Stimulated activated CD4-positive, alpha-beta T cell treated with anti-CD3 and anti-CD28 coated beads, Interleukin-4, amount 100 ng/mL, for 1 hour (primary cell): Measurements from ENCODE around the gene KRT7.

Source experiments
- DNase-seq: peaks from one replicate; pipeline ENCODE4 v3.0.0-alpha.2; 2020

The KRT7 gene

DNA sequence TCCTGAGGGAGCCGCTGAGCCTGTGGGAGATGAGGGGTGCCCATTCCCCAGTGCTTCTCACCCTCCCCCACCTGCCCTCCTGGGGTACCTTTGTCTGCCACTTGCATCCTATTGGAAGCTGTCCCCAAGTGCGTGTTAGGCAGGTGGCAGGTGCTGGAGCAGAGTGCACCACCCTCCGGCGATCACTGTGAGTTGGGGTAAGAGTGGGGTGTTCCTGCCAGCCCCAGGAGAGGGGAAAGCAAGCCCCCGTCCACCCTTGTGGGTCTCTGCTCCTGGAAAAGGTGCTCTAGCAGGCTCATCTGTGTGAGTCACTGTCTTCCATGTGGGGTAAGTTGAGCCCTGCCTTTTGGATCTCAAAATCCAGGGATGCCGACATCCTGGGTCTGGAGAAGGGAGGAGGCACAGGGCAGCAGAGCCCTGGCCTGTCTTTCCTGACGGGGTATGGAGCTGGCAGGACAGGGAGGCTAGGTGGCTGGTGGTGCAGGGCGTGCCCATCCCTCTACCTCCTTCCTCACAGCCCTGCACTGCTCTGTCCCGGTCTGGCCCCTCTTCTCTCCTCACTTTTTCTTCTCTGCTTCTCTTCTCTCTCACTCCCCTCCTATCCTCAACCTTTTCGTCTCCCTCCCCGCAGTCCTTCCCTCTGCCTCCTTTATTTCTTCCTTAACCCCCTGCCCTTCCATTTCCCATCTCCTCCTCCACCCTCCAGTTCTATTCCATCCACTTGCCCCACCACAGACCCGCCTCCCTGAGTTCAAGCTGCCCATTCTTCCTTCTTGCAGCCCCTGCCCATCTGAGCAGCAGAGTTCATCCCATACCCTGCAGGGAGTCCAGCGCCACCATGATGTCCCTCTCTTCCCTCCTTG lies 20.1 kb upstream of the KRT7 start:
- no peak for DNase-seq

DNA sequence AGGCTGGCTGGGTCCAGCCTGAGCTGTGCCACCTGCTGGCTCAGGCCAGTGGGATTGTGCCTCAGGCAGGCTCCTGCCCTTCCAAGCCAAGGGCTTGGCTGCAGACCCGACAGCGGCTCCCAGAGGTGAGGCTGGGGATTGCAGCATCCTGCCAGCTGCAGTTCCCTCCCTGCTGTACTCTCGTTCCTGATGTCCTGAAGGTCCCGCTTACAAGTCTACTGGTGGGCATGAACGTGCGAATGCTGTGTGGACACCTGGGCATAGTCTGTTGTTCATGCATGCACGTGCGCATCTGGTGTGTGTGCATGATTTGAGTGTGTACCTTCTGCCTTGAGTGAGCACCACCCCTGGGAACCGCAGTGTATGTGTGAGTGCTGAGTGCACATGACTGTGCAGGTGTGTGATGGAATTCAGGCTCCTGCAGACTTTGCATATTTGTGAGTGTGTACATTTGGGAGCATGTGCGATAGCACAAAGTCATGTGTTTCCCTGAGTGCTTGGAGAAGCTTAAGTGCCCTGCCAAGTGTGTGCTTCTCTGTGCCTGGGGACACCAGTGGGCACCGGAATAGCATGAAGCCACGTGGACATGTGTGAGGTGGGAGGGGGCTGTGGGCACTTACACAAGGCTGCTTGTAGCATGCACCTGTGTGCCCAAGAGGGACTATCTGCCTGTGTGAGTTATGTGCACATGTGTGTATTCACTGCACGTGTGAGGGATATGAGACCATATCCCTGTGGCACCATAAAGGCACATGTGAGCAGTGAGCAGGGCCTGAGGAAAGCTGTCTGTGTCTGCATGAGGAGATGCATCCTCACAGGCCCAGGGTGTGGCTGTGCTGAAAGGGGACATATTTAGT lies 19.3 kb upstream of the KRT7 start:
- peak; percentile 58 for DNase-seq

DNA sequence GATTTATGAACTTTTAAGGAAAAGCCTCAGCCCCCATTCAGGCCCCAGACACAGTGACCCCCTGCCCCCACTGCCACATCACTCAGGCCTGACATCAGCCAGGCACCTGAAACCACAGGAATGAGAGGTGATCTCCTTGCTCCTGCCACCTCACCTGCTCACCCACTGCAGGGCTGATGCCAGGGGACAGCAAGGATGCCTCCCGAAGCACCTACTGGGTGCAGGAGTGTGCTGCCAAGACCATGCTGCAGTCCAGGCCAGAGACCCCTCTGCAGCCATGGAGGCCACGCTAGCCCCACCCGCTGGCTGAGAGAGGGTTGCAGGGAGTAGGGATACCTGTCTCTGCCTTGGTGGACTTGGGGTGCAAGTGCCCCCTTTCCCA lies 18.6 kb upstream of the KRT7 start:
- DNase-seq, result no peak

DNA sequence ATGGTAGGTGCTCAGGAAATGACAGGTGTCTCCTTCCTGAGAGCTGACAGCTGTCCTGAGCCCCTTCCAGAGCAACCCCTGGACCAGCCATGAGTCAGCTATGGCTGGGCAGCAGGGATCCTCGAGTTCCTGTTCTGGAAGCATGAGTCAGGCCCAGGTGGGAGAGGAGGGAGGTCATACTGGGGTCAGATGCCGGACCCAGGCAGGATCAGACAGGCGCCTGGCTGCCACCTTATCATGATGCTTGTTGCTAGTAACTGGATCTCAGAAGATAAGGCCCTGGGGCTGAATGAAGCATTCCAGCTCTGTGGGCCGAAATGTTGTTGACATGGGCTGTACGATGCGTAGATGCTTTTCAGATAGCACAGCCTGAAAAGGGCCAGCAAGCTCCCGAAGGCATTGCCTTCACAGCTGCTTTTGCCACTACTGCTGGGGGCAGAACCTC lies 17.4 kb upstream of the KRT7 start:
- no peak for DNase-seq

DNA sequence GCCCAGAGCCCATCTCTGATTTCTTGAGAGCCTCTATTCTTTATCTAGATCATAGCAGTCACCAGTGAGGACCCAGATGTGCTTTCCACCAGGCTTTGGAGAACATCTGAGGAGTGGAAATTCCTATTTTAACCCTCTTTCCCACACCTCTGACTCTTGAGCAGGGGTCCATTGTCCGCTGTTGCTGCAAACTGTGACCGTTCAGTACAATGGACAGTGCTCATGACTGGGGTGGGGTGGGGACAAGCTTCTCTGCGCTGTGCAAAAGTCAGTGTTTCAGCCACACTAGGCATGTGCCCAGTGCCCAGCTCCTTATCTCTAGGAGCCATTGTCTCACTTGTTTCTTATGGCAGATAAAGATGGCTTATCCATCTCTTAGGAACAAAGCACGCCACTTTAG lies 16.9 kb upstream of the KRT7 start:
- no peak for DNase-seq

DNA sequence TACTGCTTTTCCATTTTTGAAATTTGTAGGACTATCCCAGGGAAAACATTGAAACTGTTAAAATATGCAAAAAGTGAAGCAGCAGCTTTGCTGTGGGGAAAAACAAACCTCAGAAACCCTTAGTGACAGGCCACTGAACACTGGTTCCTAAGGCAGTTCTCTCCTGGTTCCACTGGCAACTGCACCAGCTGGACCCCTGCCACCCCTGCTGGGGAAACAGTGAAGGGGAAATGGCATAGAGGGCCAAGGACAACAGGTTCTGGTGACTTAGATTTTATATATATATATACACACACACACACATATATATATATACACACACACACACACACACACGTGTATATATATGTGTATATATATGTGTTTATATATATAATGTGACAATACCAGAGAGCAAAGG lies 16.2 kb upstream of the KRT7 start:
- DNase-seq, result no peak

DNA sequence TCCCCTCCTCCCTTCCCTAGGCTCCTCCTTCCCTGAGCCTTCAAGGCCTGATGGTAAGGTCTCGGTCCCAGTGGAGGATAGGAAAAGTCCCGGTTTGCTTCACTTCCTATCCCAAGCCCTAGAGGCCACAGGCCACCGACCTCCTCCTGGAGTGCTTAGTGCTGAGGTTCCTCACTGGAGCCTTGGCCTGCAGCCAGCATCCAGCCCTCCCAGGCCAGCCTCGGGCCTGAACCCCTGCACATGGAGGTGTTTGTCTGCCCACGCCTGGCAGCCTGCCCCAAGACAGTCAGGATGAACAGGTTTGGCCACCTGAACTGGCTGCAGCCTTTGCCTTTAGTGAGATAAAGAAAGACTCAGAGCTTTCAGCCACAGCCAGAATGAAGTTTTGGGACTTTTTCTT lies 15.8 kb upstream of the KRT7 start:
- DNase-seq, result no peak

DNA sequence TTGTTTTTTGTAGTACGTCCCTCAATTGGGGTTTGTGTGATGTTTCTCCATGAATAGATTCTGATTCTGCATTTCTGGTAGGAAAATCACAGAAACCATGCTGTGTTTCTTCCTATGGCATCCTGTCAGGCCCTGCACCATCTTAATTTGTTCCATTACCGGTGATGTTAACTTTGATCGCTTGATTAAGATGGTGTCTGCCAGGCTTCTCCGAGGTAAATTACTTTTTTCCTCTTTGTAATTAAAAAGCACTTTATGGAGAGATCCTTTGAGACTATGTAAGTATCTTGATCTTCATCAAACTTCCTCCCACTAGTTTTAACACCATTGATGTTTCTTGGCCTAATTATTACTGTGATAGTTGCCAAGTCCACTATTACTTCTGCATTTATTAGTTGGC lies 15.0 kb upstream of the KRT7 start:
- no peak for DNase-seq

DNA sequence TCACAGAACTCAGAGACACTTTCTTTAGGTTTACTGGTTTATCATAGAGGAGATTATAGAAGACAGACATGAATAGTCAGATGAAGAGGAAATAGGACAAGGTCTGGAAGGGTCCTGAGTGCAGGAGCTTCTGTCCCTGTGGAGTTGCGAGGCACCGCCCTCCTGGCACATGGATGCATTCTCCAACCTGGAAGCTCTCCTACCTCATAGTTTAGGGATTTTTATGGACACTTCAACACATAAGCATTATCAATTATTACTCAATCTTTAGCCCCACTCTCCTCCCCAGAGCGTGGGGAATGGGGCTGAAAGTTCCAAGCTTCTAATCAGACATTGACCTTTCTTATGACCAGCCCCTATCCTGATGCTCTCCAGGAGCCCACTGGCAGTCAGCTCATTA lies 12.6 kb upstream of the KRT7 start:
- no peak for DNase-seq

DNA sequence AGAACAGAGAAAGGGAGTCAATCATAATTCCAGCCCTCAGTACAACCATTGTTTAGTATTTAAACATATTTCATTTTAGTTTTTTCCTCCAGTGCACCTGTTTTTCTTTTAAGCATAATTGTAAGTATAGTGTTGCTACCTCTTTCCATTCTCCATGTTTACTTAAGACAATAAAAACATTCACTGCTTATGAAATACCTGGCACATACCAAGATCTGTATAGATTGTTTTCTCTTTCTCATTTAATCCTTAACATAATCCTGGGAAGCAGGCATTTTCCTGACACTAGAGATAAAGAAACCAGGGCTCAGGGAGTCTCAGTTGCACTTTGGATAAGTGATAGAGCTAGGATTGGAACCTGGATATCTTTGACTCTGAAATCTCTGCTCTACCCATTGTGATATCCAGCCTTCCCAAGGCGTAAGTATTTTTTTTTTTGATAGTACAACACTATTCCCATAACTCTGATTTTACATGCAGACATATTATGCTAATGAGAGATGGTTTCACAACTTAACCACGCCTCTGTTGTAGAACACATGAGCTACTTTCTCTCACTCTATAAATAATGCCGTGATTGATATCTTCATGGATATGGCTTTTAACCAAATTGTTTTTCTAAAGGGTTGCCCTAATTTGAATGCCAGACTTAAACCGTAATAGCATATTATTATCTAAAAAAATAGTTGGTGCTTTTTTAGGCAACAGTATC lies 11.8 kb upstream of the KRT7 start:
- no peak for DNase-seq

DNA sequence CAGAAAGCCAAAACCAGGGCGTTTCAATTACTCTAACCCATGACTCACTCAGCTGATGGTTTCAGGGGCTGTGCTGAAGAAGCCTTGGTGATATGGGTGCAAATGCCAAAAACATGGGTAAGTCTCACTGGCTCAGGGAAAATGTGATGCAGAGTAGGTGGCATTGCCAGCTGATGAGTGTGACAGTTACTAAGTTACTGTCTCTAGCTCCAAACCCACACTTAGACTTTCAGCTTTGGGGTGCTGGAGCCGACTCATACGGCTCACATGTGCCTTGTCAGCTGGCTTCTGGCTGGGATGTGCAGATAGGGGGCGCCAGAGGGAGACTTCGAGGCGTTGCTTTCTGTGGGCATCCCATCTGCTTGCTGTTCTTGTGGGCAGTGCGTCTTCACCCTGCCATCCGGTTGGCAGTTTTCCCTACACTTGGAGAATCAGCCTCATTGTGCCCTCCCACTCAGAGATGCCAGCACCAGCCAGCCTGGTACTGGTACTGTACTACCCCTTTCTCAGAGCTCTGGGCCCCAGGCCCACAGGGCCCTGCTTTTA lies 11.1 kb upstream of the KRT7 start:
- peak; percentile 74 for DNase-seq

DNA sequence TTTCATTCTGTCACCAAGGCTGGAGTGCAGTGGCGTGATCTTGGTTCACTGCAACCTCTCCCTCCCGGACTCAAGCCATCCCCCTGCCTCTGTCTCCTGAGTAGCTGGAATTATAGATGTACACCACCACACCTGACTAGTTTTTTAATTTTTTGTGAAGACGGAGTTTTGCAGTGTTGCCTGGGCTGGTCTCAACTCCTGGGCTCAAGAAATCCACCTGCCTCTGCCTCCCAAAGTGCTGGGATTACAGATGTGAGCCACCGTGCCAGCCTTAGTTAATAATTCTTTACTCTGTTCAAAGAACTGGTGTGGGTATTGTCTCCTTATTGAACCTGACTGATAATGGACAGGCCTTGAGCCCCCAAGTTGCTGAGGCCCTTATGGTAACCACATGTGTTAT lies 10.4 kb upstream of the KRT7 start:
- no peak for DNase-seq

DNA sequence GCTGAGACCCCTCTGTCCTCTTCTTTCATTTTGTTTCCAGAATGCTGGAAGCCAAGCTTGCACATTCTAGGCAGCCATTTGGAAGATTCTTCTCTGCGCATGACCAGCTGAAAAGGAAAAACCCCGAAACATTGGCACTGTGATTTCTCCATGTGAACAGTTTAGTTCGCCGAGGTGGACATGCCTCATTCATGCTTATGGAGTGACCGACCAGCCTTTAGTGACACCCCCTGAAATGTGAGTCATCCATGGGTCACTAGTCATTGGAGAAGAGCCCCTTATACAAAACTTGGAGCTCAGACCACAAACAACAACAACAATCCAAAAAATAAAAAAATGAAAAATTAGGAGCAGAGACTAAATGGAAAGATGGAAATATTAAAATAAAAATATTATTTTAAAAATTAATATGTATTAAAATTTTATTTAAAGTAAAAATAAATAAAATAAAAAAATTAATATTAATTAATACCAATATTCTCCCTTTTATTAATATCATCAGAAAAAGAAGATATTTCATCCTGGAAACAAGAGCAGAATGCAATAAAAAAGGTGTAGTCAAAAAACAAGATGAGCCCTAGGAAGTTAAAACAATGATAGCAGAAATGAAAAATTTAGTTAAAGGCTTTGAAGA lies 9.5 kb upstream of the KRT7 start:
- no peak for DNase-seq

DNA sequence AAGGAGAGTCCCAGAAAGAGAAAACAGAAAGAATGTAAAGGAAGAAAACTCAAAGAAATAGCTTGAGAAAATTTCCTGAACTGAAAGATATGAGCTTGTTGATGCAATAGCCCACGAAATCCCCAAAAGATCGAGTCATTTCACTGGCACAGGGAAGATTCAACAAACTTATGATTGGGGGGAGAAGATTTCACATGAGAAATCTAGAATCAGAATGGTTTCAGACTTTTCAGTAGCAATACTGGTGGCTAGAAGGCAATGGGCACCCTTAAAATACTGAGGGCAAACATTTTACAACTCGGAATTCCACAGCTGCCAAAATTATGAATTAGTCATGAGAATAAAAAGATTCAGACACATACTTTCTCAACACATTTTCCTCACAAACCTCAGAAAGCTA lies 8.9 kb upstream of the KRT7 start:
- DNase-seq, result no peak

DNA sequence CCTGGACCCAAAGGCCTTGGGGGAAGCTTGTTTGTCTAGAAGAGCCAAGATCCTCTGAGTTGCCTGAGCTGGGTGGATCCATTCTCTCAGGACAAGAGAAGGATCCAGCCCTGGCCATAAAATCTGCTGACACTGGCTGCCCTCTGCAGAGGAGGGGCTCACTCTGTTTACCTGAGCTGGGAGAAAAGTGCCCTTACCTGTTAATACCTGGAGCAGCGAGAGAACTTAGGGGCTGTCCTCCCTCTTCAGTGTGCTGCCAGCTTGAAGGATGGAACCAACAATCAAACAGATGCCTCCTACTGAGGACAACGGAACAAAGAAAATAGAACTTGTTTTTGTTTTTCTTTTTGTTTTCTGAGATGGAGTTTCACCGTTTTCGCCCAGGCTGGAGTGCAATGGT lies 7.3 kb upstream of the KRT7 start:
- no peak for DNase-seq

DNA sequence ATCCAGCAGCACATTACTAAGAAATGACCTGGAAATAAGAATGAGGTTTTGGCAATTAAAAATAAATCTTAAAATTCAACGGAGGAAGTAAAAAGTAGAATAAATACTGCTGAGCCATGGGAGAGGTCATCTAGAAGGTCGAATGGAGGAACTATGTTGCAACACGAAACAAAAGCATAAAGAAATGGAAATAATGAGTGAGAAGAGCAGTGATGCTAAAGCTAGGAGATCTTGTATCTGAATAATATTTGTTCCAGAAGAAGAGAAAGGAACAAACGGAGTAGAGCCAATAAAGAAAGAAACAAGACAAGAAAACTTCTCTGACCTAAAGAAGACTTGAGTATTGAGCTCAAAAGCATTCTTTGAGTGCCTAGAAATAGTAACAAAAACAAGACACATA lies 6.6 kb upstream of the KRT7 start:
- no peak for DNase-seq

DNA sequence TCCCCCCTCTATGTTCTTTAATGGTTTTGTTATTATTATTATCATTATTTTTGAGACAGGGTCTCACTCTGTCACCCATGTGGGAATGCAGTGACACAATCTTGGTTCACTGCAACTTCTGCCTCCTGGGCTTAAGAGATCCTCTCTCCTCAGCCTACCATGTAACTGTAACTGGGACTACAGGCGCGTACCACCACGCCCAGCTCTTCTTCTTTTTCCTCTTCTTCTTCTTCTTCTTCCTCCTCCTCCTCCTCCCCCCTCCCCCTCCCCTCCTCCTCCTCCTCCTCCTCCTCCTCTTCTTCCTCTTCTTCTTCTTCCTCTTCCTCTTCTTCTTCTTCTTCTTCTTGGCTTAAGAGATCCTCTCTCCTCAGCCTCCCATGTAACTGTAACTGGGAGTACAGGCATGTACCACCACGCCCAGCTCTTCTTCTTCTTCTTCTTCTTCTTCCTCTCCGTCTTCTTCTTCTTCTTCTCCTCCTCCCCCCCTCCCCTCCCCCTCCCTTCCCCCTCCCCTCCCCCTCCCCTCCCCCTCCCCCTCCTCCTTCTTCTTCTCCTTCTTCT lies 5.4 kb upstream of the KRT7 start:
- DNase-seq, result no peak

DNA sequence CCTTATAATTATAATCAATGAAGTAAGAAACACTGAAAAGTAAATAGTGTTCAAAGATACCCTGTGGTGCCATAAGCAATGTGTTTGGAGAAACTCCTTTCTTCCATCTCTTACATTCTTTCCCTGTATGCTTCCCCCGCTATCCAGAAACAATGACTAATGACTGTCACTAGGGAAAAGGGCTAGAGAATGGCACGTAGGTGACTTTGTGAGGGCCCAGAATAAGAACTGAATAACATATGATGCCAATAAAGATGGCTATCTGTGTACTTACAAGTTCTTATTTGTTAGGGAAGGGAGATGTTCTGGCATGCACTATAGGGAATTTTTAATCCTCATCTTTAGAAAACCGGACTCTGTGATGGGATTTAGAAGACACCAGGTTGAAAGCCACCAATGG lies 4.7 kb upstream of the KRT7 start:
- DNase-seq, result no peak

DNA sequence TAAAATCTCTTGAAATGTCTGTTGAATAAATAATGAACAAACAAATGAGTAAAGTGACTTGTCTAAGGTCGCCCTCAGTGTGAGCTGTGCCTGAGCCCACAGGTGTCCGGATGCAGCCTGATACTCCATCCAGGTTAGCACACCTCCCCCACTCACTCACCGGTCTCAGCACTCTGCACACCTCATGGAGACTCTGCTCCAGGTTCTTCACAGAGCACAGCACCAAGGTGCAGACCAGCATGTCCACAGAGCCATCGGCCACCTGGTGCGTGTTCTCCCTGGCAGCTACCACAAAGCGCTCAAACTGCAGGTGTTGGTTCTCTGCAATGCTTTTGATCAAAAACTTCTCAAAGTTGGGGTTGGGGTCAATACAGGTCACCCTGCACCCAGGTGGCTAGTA lies 4.1 kb upstream of the KRT7 start:
- DNase-seq, result no peak

DNA sequence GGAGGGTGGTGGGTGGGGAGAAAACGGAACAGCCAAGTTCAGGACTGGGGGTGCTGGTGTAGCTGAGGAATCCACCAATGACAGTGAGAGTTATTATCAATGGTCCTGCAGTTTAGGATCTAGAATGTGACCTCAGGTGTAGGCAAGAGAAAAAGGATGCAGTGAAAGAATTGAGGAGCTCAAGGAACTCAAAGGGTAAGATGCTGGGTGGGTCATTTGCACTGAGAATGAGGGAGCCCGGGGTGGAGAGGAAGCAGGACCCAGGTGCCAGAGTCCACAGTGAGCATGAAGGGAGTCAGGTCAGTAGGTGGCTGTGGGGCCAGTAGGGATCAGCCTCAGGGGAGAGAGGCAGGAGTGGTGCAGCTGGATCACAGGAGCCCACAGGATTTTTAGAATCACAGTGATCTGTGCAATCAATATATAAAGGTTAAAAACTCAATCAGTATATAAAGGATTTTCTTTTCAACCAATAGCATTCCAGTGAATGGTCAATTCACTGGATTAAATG lies 3.2 kb upstream of the KRT7 start:
- no peak for DNase-seq

DNA sequence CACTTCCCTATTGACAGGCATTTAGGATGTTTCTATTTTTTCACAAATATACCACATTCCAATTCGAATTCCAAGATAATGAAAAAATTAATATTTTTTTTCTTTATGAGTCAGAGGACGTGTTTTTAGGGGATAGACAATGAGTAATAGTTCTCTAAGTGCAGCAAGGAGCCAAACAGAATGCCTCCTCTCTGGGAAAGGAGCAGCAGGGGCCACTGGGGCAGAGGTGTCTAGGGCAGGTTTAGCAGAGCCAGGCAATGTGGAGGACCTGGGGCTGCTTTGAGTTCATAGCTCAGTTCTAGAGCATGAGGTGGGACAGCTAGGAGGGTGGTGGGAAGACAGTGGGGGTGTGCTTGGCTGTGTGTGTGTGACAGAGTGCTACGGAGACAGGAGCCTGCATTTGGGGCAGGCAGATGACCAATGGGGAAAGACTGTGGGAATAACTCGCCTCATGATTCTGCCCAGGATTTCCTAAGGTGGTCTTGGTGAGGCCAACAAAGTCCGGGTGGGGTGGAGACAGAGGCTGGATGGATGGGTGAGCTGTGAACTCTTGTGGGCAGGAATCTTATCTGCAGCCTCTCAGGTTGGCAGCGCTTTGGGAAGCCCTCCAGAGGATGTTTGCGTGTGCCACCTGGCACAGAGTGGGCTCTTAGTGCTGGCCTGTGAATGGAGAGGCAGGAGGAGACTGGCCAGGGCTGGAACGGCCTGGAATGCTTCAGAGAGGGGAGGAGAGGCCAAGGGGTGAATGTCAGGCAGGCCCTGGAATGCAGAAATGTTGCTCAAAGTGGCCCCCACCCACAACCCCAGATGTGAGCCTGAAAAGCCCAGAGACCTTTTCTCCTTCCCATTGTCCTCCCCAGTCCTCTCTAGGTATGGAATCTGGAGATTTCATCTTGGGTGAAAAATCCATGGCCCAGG lies 2.4 kb upstream of the KRT7 start:
- no peak for DNase-seq
